ENCODE data around the gene CDKN2B. TPM values are rescaled to one million over a fixed set of nuclear protein-coding genes. Genes with fewer than 3 reads are reported as not detected.
A peak's percentile ranks its signal among the peaks of the same experiment; 100 is the strongest.

Gene CDKN2B
- total and polyA plus RNA-seq, 2 experiments from 2014 or later = 15.1 to 18.6 TPM

DNA sequence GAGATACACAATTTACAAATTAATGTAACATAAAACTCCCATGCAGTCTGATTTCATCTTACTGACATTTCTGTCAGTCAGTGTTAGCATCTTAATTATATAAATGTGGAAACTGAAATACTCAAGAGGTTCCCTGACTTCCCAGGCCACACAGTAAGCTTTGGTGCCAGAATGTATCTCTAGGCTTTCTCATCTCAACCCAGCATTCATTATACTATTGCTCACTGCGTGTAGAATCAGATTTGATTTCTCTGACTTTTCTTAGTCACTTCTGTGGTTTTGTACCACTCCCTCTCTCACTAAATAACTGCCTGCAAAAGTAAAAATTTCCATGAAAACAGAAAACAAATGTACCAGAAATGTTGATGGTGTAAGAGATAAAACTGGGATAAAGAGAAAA, 31.7 kb upstream of the CDKN2B start:
- peak overlapping the region; percentile 68 for H3K27ac ChIP-seq
- no peak for DNase-seq (ENCODE audit: low spot score)
- H3K4me3 ChIP-seq = no peak overlapping the region
- H3K4me1 ChIP-seq (ENCODE audit: insufficient read depth) = peaks cover 9% of the 10 kb centered on the region
- no peaks in the 10 kb centered on the region for H3K9me2 ChIP-seq (replicated peaks; ENCODE audit: insufficient read depth)
- H3K79me2 ChIP-seq = no peaks in the 10 kb centered on the region
- no peaks in the 10 kb centered on the region for H3K27me3 ChIP-seq
- no peaks in the 10 kb centered on the region for H3K36me3 ChIP-seq (replicated peaks; ENCODE audit: insufficient read depth, low read depth)
- no peaks in the 10 kb centered on the region for H4K20me1 ChIP-seq (ENCODE audit: insufficient read depth, poor library complexity, severe bottlenecking)
- WGBS (ENCODE audit: low lambda C conversion rate, missing lambda C conversion rate) = 71% methylated on average over 1 of the region's 1 CpG
- no peak overlapping the region for H2AFZ ChIP-seq
- H3K9me3 ChIP-seq (ENCODE audit: low read depth) = no peaks in the 10 kb centered on the region
- TF ChIP-seq EZH2 (IDR thresholded peaks at IDR 0.05; ENCODE audit: borderline replicate concordance) (no peak), CTCF (IDR thresholded peaks at IDR 0.05; ENCODE audit: poor library complexity) (no peak), EZH2phosphoT487 (IDR thresholded peaks at IDR 0.05; ENCODE audit: low read depth, severe bottlenecking, unreplicated experiment) (no peak)
- H3K4me2 ChIP-seq = no peak overlapping the region

DNA sequence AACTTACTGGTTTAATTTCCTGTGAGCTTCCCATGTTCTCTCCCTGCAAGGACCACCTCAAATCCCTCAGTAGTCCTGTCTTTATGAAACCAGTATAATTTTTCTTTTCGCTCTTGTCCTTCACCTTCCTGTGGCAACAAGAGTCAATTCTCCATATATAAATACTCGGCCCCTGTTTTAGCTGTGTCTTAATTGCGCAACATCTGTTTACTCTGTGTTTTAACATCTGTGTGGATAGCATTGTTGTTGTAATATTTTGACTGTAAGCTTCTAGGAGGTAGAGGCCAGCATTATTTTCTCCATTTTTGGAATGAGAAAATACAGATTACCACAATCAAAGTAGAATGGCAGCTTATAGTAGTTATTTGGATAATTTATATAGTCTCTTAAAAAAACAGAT, 30.2 kb upstream of the CDKN2B start:
- no peaks in the 10 kb centered on the region for H3K36me3 ChIP-seq (replicated peaks; ENCODE audit: insufficient read depth, low read depth)
- no peaks in the 10 kb centered on the region for H3K79me2 ChIP-seq
- no peak overlapping the region for H3K4me3 ChIP-seq
- H3K9me2 ChIP-seq (replicated peaks; ENCODE audit: insufficient read depth) = no peaks in the 10 kb centered on the region
- peaks cover 9% of the 10 kb centered on the region for H3K4me1 ChIP-seq (ENCODE audit: insufficient read depth)
- WGBS (ENCODE audit: low lambda C conversion rate, missing lambda C conversion rate) = 84% methylated on average over 3 of the region's 3 CpGs
- no peaks in the 10 kb centered on the region for H3K27me3 ChIP-seq
- H4K20me1 ChIP-seq (ENCODE audit: insufficient read depth, poor library complexity, severe bottlenecking) = no peaks in the 10 kb centered on the region
- no peaks in the 10 kb centered on the region for H3K9me3 ChIP-seq (ENCODE audit: low read depth)
- H2AFZ ChIP-seq = no peak overlapping the region
- H3K27ac ChIP-seq = no peak overlapping the region
- H3K4me2 ChIP-seq = no peak overlapping the region
- DNase-seq (ENCODE audit: low spot score) = no peak
- no peak for TF ChIP-seq CTCF (IDR thresholded peaks at IDR 0.05; ENCODE audit: poor library complexity)
- no peak for TF ChIP-seq EZH2 (IDR thresholded peaks at IDR 0.05; ENCODE audit: borderline replicate concordance)
- no peak for TF ChIP-seq EZH2phosphoT487 (IDR thresholded peaks at IDR 0.05; ENCODE audit: low read depth, severe bottlenecking, unreplicated experiment)

GRCh38 chr9:22037954-22038690, 29.0 kb upstream of the CDKN2B start:
- no peaks in the 10 kb centered on the region for H4K20me1 ChIP-seq (ENCODE audit: insufficient read depth, poor library complexity, severe bottlenecking)
- no peak overlapping the region for H3K27ac ChIP-seq
- no peaks in the 10 kb centered on the region for H3K36me3 ChIP-seq (replicated peaks; ENCODE audit: insufficient read depth, low read depth)
- WGBS (ENCODE audit: low lambda C conversion rate, missing lambda C conversion rate) = 30% methylated on average over 2 of the region's 2 CpGs
- no peak overlapping the region for H3K4me2 ChIP-seq
- no peaks in the 10 kb centered on the region for H3K27me3 ChIP-seq
- H3K9me2 ChIP-seq (replicated peaks; ENCODE audit: insufficient read depth) = no peaks in the 10 kb centered on the region
- H3K4me3 ChIP-seq = no peak overlapping the region
- H2AFZ ChIP-seq = no peak overlapping the region
- H3K9me3 ChIP-seq (ENCODE audit: low read depth) = no peaks in the 10 kb centered on the region
- TF ChIP-seq CTCF (IDR thresholded peaks at IDR 0.05; ENCODE audit: poor library complexity) (peak; percentile 53), EZH2phosphoT487 (IDR thresholded peaks at IDR 0.05; ENCODE audit: low read depth, severe bottlenecking, unreplicated experiment) (no peak), EZH2 (IDR thresholded peaks at IDR 0.05; ENCODE audit: borderline replicate concordance) (no peak)
- no peaks in the 10 kb centered on the region for H3K79me2 ChIP-seq
- DNase-seq (ENCODE audit: low spot score) = no peak
- H3K4me1 ChIP-seq (ENCODE audit: insufficient read depth) = peaks cover 9% of the 10 kb centered on the region

Measured in hepatocyte (in vitro differentiated cells).